PC-9 (cell line): ENCODE measurements around the gene PRDM4. TPM values are rescaled to one million over a fixed set of nuclear protein-coding genes. Genes with fewer than 3 reads are reported as not detected.

Experiments used
- Bru-seq: library from RNA; stranded (reverse); fragments of 400-500 nt; gene quantifications from one replicate; lab custom pipeline; 2021; lab: Mats Ljungman, UMichigan
- BruChase-seq, 2 experiments: library from RNA; stranded (reverse); fragments of 400-500 nt; gene quantifications; one replicate each; lab custom pipeline; 2021; lab: Mats Ljungman, UMichigan
- BruUV-seq: library from RNA; stranded (reverse); fragments of 400-500 nt; replicated peaks from 2 replicates; lab custom pipeline; 2021; lab: Mats Ljungman, UMichigan
- CTCF ChIA-PET: fragments of 300-600 bp; sonication (Branson Sonifier 250); formaldehyde crosslinking; loops from one replicate; lab custom pipeline; 2022; ENCODE audit warnings: antibody characterized with exemption; lab: Charles Lee
- POLR2A ChIA-PET: fragments of 300-600 bp; sonication (Branson Sonifier 250); formaldehyde crosslinking; loops from one replicate; lab custom pipeline; 2022; ENCODE audit warnings: antibody characterized with exemption; ENCODE audit not compliant: unreplicated experiment; lab: Charles Lee
- DNase-seq, 2 experiments: peaks; one replicate each; pipeline versions ENCODE4 v3.0.0 to v3.0.0-alpha.2; 2015 to 2022; ENCODE audit warnings: mixed read lengths in 1 of 2
- H2AFZ ChIP-seq: fragments of 200-600 bp; sonication (generic); 2 replicates; pipeline ENCODE4 v1.8.1; 2017; ENCODE audit warnings: antibody characterized with exemption
- H3F3A ChIP-seq: fragments of 200-600 bp; sonication (generic); 2 replicates; pipeline ENCODE4 v1.8.1; 2017; ENCODE audit warnings: antibody characterized with exemption, mild to moderate bottlenecking, low read depth; ENCODE audit not compliant: insufficient read depth
- H3K27ac ChIP-seq: fragments of 200-600 bp; sonication (generic); 2 replicates; pipeline ENCODE4 v1.6.1; 2016; ENCODE audit warnings: mixed run types
- H3K27me3 ChIP-seq: fragments of 200-600 bp; sonication (generic); 2 replicates; pipeline ENCODE4 v1.6.1; 2016; ENCODE audit warnings: low read depth, mixed run types; ENCODE audit not compliant: insufficient read depth
- H3K36me3 ChIP-seq: fragments of 200-600 bp; sonication (generic); 2 replicates; pipeline ENCODE4 v1.6.1; 2016; ENCODE audit warnings: low read depth, mixed run types
- H3K4me1 ChIP-seq: fragments of 200-600 bp; sonication (generic); replicated peaks from 2 replicates; pipeline ENCODE4 v1.6.1; 2016; ENCODE audit warnings: mixed run types; ENCODE audit not compliant: insufficient read depth
- H3K4me2 ChIP-seq: fragments of 200-600 bp; sonication (generic); 2 replicates; pipeline ENCODE4 v1.6.1; 2017; ENCODE audit warnings: mixed run types
- H3K4me3 ChIP-seq: fragments of 200-600 bp; sonication (generic); 2 replicates; pipeline ENCODE4 v1.6.1; 2016; ENCODE audit warnings: mixed run types
- H3K79me2 ChIP-seq: fragments of 200-600 bp; sonication (generic); 2 replicates; pipeline ENCODE4 v1.6.1; 2017; ENCODE audit warnings: low read depth, mixed run types
- H3K9me2 ChIP-seq: fragments of 200-600 bp; sonication (generic); 2 replicates; pipeline ENCODE4 v1.8.1; 2017; ENCODE audit warnings: mild to moderate bottlenecking; ENCODE audit not compliant: insufficient read depth
- H3K9me3 ChIP-seq: fragments of 200-600 bp; sonication (generic); 2 replicates; pipeline ENCODE4 v1.8.1; 2016; ENCODE audit warnings: low read depth; ENCODE audit not compliant: insufficient read depth
- H4K20me1 ChIP-seq: fragments of 200-600 bp; sonication (generic); 2 replicates; pipeline ENCODE4 v1.8.1; 2017; ENCODE audit not compliant: insufficient read depth
- EZH2 ChIP-seq: fragments of 200-600 bp; sonication (generic); IDR thresholded peaks from 2 replicates; pipeline ENCODE4 v1.8.0; 2017; ENCODE audit warnings: antibody characterized with exemption, low read depth
- intact Hi-C: fragments of 100-400 bp; cut with micrococcal nuclease; formaldehyde crosslinking; loops from one replicate; pipeline ENCODE4 v1.10.0; 2022; ENCODE audit not compliant: unreplicated experiment
- long read RNA-seq: library from polyadenylated mRNA; stranded (forward); transcript quantifications from one replicate; pipeline ENCODE4 v2.0.0, GENCODE V29; 2022
- total RNA-seq: library from RNA; stranded (reverse); gene quantifications from 2 replicates; pipeline ENCODE4 v1.2.3, GENCODE V29; 2021
- TF ChIP-seq, protein P1 (sequence below): fragments of 200-600 bp; sonication (generic); conservative IDR thresholded peaks from 2 replicates; pipeline ENCODE4 v1.6.1; 2017; ENCODE audit warnings: mixed run types, antibody characterized with exemption, mild to moderate bottlenecking, moderate library complexity

PRDM4 gene, protein sequence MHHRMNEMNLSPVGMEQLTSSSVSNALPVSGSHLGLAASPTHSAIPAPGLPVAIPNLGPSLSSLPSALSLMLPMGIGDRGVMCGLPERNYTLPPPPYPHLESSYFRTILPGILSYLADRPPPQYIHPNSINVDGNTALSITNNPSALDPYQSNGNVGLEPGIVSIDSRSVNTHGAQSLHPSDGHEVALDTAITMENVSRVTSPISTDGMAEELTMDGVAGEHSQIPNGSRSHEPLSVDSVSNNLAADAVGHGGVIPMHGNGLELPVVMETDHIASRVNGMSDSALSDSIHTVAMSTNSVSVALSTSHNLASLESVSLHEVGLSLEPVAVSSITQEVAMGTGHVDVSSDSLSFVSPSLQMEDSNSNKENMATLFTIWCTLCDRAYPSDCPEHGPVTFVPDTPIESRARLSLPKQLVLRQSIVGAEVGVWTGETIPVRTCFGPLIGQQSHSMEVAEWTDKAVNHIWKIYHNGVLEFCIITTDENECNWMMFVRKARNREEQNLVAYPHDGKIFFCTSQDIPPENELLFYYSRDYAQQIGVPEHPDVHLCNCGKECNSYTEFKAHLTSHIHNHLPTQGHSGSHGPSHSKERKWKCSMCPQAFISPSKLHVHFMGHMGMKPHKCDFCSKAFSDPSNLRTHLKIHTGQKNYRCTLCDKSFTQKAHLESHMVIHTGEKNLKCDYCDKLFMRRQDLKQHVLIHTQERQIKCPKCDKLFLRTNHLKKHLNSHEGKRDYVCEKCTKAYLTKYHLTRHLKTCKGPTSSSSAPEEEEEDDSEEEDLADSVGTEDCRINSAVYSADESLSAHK
- total RNA-seq (21.6 and 28.7 TPM in 2 replicates), Bru-seq, nascent RNA (percentile 87 among the genes with signal in this experiment), BruChase-seq, experiment 1, labeled RNA remaining after a 2-hour chase (percentile 82 among the genes with signal in this experiment), BruChase-seq, experiment 2, labeled RNA remaining after a 6-hour chase (percentile 73 among the genes with signal in this experiment)
- long read RNA-seq, full-length matches to known transcripts, result 3 of 10 reads
- long read RNA-seq, partial matches to known transcripts, result 2 of 10 reads
- long read RNA-seq, other reads (novel, unspliced or antisense), result 5 of 10 reads

DNA sequence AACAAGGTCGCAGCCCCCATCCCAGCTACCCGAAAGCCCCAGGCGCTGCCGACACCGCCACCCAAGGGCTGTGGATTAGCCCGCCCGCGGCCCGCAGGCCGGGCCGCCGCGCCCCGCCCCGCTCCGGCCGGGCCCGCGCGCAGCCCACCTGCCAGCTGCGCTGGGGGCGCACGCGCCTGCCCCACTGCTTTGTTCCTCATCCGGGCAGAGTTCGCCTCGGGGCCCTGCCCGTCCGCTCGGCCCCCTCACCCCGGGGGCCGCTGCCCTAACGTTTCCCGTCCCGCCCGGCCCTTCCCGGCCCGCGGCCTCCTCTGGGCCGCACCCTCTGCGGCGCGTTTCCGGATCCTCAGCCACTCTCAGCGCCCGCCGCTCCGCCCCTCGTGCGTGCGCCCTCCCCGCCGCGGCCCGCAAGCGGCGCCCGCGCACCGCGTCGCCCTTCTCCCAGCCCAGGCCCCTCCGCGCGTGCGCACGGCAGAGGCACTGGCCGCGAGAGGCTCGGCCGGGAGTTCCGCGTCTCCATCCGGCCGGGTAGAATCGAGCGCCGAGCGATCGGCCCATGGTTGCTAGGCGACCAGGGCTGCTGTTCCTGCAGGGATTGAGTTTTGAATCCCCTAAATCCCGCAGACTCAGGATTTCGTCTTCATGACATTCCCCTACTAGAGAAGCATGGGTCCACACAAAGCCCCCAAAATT is at the start of gene PRDM4:
TSS of gene PRDM4 (minus strand) at position 329 of the 693 bp plus-strand sequence. CDS start 622 bp downstream, outside the sequence.
- no TSS peak for BruUV-seq
- H3K36me3 ChIP-seq, result peaks cover 21% of the 10 kb centered on the region
- no peak for TF ChIP-seq EZH2
- TF ChIP-seq, protein P1, sequence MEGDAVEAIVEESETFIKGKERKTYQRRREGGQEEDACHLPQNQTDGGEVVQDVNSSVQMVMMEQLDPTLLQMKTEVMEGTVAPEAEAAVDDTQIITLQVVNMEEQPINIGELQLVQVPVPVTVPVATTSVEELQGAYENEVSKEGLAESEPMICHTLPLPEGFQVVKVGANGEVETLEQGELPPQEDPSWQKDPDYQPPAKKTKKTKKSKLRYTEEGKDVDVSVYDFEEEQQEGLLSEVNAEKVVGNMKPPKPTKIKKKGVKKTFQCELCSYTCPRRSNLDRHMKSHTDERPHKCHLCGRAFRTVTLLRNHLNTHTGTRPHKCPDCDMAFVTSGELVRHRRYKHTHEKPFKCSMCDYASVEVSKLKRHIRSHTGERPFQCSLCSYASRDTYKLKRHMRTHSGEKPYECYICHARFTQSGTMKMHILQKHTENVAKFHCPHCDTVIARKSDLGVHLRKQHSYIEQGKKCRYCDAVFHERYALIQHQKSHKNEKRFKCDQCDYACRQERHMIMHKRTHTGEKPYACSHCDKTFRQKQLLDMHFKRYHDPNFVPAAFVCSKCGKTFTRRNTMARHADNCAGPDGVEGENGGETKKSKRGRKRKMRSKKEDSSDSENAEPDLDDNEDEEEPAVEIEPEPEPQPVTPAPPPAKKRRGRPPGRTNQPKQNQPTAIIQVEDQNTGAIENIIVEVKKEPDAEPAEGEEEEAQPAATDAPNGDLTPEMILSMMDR, result no peak
- H3K9me3 ChIP-seq, result no peaks in the 10 kb centered on the region
- H3K4me1 ChIP-seq, result peaks cover 26% of the 10 kb centered on the region
- peaks cover 40% of the 10 kb centered on the region for H3K79me2 ChIP-seq
- peak within 1 kb of the TSS; percentile 95 for H3K4me3 ChIP-seq
- H3F3A ChIP-seq, result peaks cover 15% of the 10 kb centered on the region
- H3K27me3 ChIP-seq, result no peaks in the 10 kb centered on the region
- peak within 1 kb of the TSS; percentile 99 for H2AFZ ChIP-seq
- intact Hi-C loops, result loop anchor here (2.0 to 5.0 kb wide), 2 partner anchors 74 to 124 kb away; partner anchors contain the start of gene PWP1
- H4K20me1 ChIP-seq, result peaks cover 6% of the 10 kb centered on the region; the same call in 1 of the 2 replicates
- DNase-seq, result peak; percentile 77 to 93
- H3K9me2 ChIP-seq, result no peaks in the 10 kb centered on the region
- POLR2A ChIA-PET, result interaction anchor here (0.7 kb wide), 1 partner anchor 1418 kb away, joined by 3 read pairs; no protein-coding TSS in a partner anchor
- CTCF ChIA-PET, result no interaction called here
- H3K27ac ChIP-seq, result no peak within 1 kb of the TSS
- peak within 1 kb of the TSS; percentile 98 for H3K4me2 ChIP-seq

DNA sequence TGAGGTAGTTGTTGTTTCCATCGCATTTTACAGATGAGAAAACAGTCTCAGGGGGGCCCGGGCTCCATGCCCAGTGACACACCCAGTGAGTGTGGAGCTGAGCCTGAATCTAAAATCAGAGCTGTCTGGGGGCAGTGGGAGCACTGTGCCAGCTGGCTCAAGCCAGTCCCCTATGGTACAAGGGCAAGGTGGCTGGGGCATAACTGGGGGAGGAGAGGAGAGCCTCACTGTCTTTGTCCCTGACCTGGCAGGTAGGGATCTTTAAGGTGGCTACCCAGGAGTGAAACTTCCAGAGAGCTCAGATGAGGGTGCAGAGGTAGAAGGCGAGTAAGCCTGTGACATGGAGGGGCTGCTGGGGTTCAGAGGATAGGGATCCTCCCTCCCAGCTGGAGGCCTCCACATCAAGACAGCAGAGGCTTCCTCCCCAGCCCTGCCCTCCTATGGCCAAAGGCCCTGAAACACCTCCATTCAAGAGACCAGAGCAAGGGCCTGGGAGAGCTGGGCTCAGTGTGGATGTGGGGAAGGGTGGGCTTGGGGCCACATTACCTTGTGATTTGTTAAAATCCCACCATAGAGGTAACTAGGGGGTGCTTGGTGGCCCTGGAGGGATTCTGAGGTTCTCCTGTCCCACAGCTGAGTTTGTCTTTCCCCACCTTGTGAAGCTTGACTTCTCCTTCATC is 46.7 kb upstream of the PRDM4 start:
- intact Hi-C loops, result no loop called here
- no peak for DNase-seq
- BruUV-seq, result no TSS peak
- Histone ChIP-seq H3K36me3 (no peaks in the 10 kb centered on the region), H3K27ac (no peak overlapping the region), H4K20me1 (no peaks in the 10 kb centered on the region), H2AFZ (no peak overlapping the region), H3K27me3 (peaks cover 49% of the 10 kb centered on the region), H3F3A (no peaks in the 10 kb centered on the region), H3K4me2 (no peak overlapping the region), H3K9me3 (no peaks in the 10 kb centered on the region), H3K4me1 (no peaks in the 10 kb centered on the region), H3K9me2 (no peaks in the 10 kb centered on the region), H3K4me3 (no peak overlapping the region), H3K79me2 (no peaks in the 10 kb centered on the region)
- ChIA-PET POLR2A (no interaction called here), CTCF (no interaction called here)
- TF ChIP-seq, protein P1, result no peak
- no peak for TF ChIP-seq EZH2
